Erythroblast (primary cell): ENCODE results near the gene MCUB.

Source experiments
- GATA1 ChIP-seq: IDR thresholded peaks from 2 replicates; pipeline ENCODE4 v1.6.1; 2011; ENCODE audit warnings: low read depth, mild to moderate bottlenecking, control low read depth, low read length, moderate library complexity
- POLR2A ChIP-seq: IDR thresholded peaks from 2 replicates; pipeline ENCODE4 v1.6.1; 2011; ENCODE audit warnings: mild to moderate bottlenecking, low read length

GRCh38 chr4:109609431-109609830 is 49.4 kb downstream of the MCUB start:
- TF ChIP-seq POLR2A (no peak), GATA1 (no peak)
